ENCODE measurements around the gene SLC6A3. TPM values are rescaled to one million over a fixed set of nuclear protein-coding genes. Genes with fewer than 3 reads are reported as not detected.

Gene SLC6A3
- polyA plus RNA-seq, 1 experiment, result not detected

- DNase-seq (ENCODE audit: low read depth, low spot score), result no peak
Measured at GRCh38 chr5:1465117-1465516, 19.9 kb upstream of the SLC6A3 start.

GRCh38 chr5:1464511-1464910 lies 19.3 kb upstream of the SLC6A3 start:
- Histone ChIP-seq H3K4me3 (ENCODE audit: low read depth, low read length) (no peak overlapping the region), H3K9me3 (ENCODE audit: control insufficient read depth, insufficient read depth, low read length) (peaks cover 29% of the 10 kb centered on the region), H3K27ac (ENCODE audit: low read depth, low read length) (no peak overlapping the region), H3K27me3 (ENCODE audit: control insufficient read depth, insufficient read depth, low read length) (no peaks in the 10 kb centered on the region)
- ChIA-PET CTCF (no interaction called here), POLR2A (no interaction called here)
- DNase-seq (ENCODE audit: low read depth, low spot score), result no peak
- TF ChIP-seq CTCF (IDR thresholded peaks at IDR 0.05; ENCODE audit: low read depth, low read length), result no peak

More at GRCh38 chr5:1465117-1465516, 19.9 kb upstream of the SLC6A3 start:
- ChIA-PET POLR2A (no interaction called here), CTCF (no interaction called here)
- no peak for TF ChIP-seq CTCF (IDR thresholded peaks at IDR 0.05; ENCODE audit: low read depth, low read length)
- Histone ChIP-seq H3K27ac (ENCODE audit: low read depth, low read length) (no peak overlapping the region), H3K9me3 (ENCODE audit: control insufficient read depth, insufficient read depth, low read length) (peaks cover 29% of the 10 kb centered on the region), H3K27me3 (ENCODE audit: control insufficient read depth, insufficient read depth, low read length) (no peaks in the 10 kb centered on the region), H3K4me3 (ENCODE audit: low read depth, low read length) (no peak overlapping the region)

GRCh38 chr5:1464096-1464446 lies 18.8 kb upstream of the SLC6A3 start:
- DNase-seq (ENCODE audit: low read depth, low spot score), result no peak
- no peak overlapping the region for H3K4me3 ChIP-seq (ENCODE audit: low read depth, low read length)
- ChIA-PET POLR2A (no interaction called here), CTCF (no interaction called here)
- no peak for TF ChIP-seq CTCF (IDR thresholded peaks at IDR 0.05; ENCODE audit: low read depth, low read length)
- no peak overlapping the region for H3K27ac ChIP-seq (ENCODE audit: low read depth, low read length)
- no peaks in the 10 kb centered on the region for H3K27me3 ChIP-seq (ENCODE audit: control insufficient read depth, insufficient read depth, low read length)
- peaks cover 29% of the 10 kb centered on the region for H3K9me3 ChIP-seq (ENCODE audit: control insufficient read depth, insufficient read depth, low read length)

GRCh38 chr5:1463326-1464095 lies 18.3 kb upstream of the SLC6A3 start:
- POLR2A ChIA-PET, result no interaction called here
- no peak for DNase-seq (ENCODE audit: low read depth, low spot score)
- CTCF ChIA-PET, result no interaction called here
- H3K4me3 ChIP-seq (ENCODE audit: low read depth, low read length), result no peak overlapping the region
- H3K27ac ChIP-seq (ENCODE audit: low read depth, low read length), result no peak overlapping the region
- no peaks in the 10 kb centered on the region for H3K27me3 ChIP-seq (ENCODE audit: control insufficient read depth, insufficient read depth, low read length)
- no peak for TF ChIP-seq CTCF (IDR thresholded peaks at IDR 0.05; ENCODE audit: low read depth, low read length)
- peaks cover 29% of the 10 kb centered on the region for H3K9me3 ChIP-seq (ENCODE audit: control insufficient read depth, insufficient read depth, low read length)

- no peaks in the 10 kb centered on the region for H3K27me3 ChIP-seq (ENCODE audit: control insufficient read depth, insufficient read depth, low read length)
- H3K9me3 ChIP-seq (ENCODE audit: control insufficient read depth, insufficient read depth, low read length), result peaks cover 30% of the 10 kb centered on the region
- DNase-seq (ENCODE audit: low read depth, low spot score), result no peak
- H3K4me3 ChIP-seq (ENCODE audit: low read depth, low read length), result no peak overlapping the region
- POLR2A ChIA-PET, result no interaction called here
- no peak overlapping the region for H3K27ac ChIP-seq (ENCODE audit: low read depth, low read length)
- TF ChIP-seq CTCF (IDR thresholded peaks at IDR 0.05; ENCODE audit: low read depth, low read length), result no peak
- CTCF ChIA-PET, result no interaction called here
Measured at GRCh38 chr5:1462358-1462757, 17.1 kb upstream of the SLC6A3 start.

Measured in AG04450 (cell line).